Right renal pelvis (tissue), 4 donors: ENCODE data around the gene ACP1. TPM values are rescaled to one million over a fixed set of nuclear protein-coding genes. Genes with fewer than 3 reads are reported as not detected.
"Not testable (repeated sequence)": the region's sequence is repeated elsewhere in the genome, so short reads cannot be mapped to it uniquely, and the experiment has no call there.

Experiments
- DNase-seq, 4 donors: peaks; one replicate each; pipeline ENCODE4 v3.0.0-alpha.2; 2013; ENCODE audit warnings: low read depth in 4 of 4, low spot score in 3 of 4, missing footprints in 1 of 4
- polyA plus RNA-seq, 4 donors: library from polyadenylated mRNA; unstranded; fragments of 120-200 nt; gene quantifications; one replicate each; pipeline ENCODE4 v1.2.1, GENCODE V29; 2013; ENCODE audit not compliant: insufficient read length in 4 of 4

The ACP1 gene
- polyA plus RNA-seq, 4 donors: 151 to 166 (median 159) TPM

- DNase-seq: no peak
These were observed 44.6 kb downstream of the ACP1 start for GRCh38 chr2:309148-309953.

- DNase-seq: no peak
These were observed 45.3 kb downstream of the ACP1 start for GRCh38 chr2:309954-310510.

DNA sequence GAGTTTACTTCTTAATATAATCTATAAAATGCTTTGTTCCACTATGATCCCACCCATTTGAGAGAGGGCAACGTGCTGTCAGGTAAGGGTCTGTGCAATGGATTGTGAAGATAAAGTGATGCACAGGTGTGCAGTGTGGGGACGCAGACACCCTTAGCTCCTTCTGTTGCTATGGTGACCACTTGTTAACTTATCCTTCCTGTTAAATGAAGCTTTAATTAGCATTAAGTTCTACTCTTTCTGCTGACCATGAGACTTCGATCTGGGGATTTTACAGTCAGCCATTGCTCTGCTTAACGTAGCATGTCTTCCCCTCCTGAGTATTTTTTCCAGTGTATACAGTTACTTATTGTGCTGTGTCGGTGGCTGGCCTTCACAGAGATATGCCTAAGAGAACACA is 46.2 kb downstream of the ACP1 start:
- DNase-seq: no peak

- DNase-seq: no peak
These were observed 49.2 kb downstream of the ACP1 start for GRCh38 chr2:313991-314390.

GRCh38 chr2:314561-315336 is 50.0 kb downstream of the ACP1 start:
- DNase-seq: no peak

DNA sequence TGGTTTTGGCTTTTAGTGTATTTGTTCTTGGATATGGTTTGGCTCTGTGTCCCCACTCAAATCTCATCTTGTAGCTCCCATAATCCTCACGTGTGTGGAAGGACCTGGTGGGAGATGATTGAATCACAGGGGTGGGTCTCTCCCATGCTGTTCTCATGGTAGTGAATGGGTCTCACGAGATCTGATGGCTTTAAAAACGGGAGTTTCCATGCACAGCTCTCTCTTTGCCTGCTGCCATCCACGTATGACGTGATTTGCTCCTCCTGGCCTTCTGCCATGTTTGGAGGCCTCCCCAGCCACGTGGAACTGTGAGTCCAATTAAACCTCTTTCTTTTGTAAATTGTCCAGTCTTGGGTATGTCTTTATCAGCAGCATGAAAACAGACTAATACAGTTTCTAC is 51.2 kb downstream of the ACP1 start:
- not testable (repeated sequence) for DNase-seq

DNA sequence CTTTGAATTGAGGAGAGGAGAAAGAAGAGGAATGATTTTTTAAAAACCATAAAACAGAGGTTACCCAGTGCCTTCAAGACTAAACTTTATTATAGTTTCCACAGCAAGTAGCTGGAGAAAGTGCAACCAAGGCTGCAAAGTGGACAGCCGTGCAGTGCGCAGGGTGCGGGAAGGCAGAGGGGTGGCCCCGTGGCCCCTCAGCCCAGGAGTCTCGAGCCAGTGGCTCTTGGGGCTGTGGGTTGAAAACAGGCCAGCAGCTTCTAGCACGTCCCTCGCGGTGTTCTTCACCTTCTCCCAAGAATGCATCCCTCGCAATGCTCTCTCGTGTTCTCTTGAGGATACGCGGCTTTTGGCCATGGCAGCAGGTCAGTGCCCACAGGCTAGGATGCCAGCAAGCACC is 51.6 kb downstream of the ACP1 start:
- no peak for DNase-seq

DNA sequence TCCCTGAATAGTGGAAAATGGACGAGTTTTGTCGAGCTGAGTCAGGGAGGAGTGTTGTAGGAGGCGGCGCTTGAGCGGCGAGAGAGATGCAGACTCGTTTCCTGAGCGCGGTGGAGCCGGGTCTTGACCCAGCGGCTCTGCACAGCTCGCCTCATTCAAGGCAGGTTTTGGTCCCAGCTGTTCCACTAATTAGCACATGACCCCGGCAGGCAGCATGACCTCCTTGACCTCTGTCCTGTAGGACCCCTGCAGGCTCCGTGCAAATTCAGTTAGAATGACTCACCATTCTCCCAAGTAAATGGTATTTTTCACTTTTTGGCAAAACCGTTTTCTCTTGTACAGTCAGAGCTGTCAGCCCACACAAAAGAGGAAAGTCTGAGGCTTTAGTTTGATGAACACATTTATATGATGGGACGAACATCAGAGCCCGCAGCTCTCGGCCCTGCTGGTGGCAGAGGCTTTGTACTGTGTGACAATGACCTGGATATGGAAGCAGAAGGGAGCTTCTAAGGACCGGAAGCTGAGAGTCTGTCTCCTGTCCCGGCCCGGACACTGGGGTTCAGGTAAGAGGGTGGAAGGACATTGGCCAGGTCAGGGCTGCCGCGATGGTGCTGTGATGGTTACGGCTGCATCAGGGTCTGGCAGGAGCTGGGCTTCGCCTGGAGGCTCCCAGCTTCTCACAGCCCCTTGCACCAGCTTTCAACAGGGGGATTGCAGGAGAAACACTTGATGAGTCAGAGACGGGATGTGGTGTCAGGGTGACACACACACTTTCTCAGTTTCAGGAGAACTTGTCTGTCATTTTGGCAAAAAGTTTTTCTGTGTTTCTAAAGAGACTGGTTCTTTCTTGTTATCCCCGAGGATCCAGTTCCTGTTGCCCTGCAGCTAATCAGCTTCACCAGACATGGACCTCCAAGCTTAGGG is 53.0 kb downstream of the ACP1 start:
- DNase-seq: no peak

GRCh38 chr2:319059-319600 is 54.4 kb downstream of the ACP1 start:
- DNase-seq: no peak

- DNase-seq: no peak
These were observed 55.8 kb downstream of the ACP1 start for GRCh38 chr2:320561-320960.

GRCh38 chr2:322326-322725 is 57.6 kb downstream of the ACP1 start:
- no peak for DNase-seq

DNA sequence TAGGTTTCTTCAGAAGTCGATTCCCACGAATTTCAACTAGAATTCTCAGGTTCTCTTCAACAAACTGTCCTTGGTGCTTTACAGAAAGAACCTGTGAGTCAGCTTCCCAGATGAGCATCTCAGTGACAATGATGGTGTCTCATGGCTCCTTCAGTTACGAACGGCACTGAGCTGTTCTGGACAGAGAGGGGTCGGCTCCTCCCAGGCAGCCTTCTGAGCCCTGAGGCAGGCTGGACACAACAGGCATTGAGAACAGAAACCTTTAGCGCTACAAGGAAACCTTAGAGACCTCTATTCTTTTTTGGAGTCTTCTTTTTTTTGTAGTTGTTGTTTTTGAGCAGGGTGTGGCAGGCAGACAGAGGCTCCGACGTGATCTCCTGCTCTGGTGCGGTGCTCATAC is 58.3 kb downstream of the ACP1 start:
- no peak for DNase-seq

Other genes with a start within 250 kb of the ACP1 start
- gene FAM110C, start 218.4 kb upstream of the ACP1 start, polyA plus RNA-seq: 10 to 100 TPM; 10.6 to 13.6 (median 13.4) TPM
- 100 to 1,000 TPM in 2 of 4 donors, 10 to 100 TPM in 2; 93.6 to 113 (median 104) TPM for gene SH3YL1, start 915 bp upstream of the ACP1 start, polyA plus RNA-seq
- gene ALKAL2, start 23.1 kb downstream of the ACP1 start, polyA plus RNA-seq: 1 to 10 TPM; 3.8 to 6.7 (median 5.5) TPM